ENCODE data around the gene RIC8B.

The RIC8B gene

DNA sequence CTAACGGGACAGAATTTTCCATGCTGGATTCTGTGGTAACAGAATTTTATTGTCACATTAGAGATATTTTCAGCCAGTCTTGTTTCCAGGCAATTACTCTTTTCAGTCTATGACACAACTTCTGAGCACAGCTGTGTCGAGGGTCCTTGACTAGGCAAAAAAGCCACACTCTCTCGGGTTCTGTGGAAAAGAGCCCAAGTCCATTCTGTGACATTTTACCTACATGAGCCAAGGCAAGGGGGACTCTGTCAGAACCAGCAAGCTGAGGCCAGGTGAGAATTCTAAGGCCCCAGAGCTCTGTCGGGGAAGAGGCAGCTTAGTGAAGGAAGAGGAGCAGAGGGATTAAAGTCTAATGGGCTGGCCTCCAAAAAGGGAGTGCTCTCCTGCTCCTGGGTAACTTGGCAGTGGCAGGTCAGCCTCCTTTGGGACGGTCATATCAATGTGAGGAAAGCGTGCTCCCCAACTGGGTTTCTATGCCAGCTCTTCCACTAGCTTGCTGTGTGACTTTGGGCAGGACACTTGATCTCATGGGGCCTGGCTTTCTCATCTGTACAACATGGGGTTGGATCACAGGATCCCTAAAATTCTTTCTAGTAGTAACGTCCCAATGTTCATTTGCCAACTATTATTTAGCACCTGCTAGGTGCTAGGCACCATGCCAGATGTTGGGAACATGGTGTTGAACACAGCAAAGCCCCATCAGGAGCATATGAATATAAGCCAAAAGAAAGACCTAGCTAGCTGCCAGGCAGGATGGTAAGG lies 16.0 kb upstream of the RIC8B start:
- DNase-seq (ENCODE audit: low read depth, low spot score): no peak

DNA sequence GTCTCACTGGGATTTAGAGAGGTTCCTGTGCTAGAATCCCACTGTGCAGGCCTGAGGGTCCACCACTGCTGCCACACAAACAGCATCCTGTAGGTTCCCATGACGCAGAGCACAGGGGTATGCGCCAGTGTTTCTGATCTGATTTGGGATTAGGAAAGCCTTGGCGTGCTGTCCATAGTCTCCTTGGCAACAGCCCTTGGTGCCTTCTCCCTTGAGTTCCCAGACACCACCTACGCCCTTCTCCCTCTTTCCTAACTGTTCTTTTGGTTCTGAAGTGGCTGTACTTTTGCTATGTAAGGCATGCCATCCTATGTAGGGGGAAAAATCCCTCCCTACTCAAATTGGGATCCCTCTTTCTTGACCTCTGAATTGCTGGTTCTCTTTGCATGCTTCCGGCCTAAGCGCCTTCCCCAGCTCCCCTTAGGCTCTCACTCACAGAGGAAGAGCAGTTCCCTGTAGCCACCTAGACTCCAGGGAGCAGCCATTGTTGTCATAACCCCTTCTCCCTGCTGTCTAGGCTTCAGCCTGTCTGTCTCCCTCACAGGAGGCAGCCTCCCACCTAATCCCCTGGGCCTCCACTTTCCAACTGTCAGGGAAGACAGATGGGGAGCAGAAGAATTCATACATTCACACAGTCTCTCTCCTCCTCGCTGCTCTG lies 14.8 kb upstream of the RIC8B start:
- DNase-seq (ENCODE audit: low read depth, low spot score): no peak

DNA sequence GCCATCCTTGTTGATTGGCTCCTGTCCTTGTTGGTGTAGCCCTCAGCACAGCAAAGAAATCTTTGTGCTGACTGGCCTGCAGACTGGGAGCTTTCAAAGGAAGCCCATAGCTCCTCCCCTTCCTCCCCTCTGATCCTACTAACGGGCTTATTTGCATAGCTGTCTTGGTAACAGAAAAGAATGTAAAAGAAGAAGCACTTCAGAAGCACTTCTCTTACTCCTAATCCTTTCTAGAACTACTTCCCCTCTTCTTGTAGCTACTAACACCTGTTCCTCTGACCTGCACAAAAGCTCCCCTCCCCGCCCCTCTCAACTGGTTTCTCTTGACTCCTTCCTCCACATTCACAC lies 14.3 kb upstream of the RIC8B start:
- DNase-seq (ENCODE audit: low read depth, low spot score): peak; percentile 75

DNA sequence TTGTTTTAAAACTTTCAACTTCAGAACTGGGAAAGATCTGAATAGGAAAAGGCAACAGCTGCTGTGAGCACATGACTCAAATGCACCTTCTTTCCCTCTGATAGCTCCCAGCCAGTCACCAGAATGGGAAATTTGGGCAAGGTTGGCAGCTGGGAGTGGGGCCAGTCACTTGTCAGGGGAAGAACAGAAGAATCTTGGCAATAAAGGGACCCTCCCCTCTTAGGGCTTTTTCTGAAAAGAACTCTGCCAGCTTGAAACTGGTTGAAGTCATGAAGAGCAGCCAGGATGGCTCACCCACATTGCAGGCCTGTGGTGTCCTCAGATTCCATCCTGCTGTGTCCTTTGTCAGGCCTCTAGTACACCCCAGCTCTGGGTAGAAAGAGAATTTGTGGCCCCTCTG lies 10.3 kb upstream of the RIC8B start:
- DNase-seq (ENCODE audit: low read depth, low spot score): no peak

GRCh38 chr12:106764738-106765137 lies 9.7 kb upstream of the RIC8B start:
- DNase-seq (ENCODE audit: low read depth, low spot score): no peak

DNA sequence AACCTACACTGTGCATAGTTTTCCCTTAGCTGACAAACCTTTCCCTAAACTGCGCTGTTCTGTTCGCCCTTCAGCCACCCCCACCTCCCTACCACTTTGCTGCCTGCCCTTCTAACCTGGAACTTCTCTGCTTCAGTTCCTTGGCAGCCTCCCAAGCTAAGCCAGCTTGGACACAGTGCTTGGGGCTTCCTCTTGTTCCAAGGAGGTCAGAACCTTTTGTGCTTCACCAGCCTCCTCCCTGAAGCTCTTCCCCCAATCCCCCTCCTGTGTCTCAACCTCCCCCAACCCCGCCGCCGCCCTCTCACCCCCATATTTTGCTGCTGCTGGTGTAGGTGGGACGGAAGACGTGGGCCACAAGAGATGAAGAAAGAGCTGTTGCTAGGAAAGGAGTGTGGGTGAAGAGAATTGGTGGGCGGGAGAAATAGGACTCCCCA lies 8.1 kb upstream of the RIC8B start:
- DNase-seq (ENCODE audit: low read depth, low spot score): no peak

DNA sequence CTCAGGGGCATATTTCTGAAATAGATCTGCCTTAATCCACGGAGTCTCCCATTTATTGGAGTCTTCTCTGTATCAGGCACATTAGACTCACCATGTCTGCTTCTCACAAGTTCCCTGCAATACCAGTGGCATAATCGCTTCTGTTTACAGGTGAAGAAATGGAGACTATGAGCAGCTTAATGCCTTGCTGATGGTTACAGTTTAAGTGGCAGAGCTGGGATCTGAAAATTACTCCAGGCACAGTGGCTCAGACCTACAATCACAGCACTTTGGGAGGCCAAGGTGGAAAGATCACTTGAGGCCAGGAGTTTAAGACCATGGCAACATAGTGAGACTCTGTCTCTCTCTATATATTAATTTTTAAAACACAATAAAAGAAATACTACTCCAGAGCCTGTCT lies 7.3 kb upstream of the RIC8B start:
- DNase-seq (ENCODE audit: low read depth, low spot score): no peak

DNA sequence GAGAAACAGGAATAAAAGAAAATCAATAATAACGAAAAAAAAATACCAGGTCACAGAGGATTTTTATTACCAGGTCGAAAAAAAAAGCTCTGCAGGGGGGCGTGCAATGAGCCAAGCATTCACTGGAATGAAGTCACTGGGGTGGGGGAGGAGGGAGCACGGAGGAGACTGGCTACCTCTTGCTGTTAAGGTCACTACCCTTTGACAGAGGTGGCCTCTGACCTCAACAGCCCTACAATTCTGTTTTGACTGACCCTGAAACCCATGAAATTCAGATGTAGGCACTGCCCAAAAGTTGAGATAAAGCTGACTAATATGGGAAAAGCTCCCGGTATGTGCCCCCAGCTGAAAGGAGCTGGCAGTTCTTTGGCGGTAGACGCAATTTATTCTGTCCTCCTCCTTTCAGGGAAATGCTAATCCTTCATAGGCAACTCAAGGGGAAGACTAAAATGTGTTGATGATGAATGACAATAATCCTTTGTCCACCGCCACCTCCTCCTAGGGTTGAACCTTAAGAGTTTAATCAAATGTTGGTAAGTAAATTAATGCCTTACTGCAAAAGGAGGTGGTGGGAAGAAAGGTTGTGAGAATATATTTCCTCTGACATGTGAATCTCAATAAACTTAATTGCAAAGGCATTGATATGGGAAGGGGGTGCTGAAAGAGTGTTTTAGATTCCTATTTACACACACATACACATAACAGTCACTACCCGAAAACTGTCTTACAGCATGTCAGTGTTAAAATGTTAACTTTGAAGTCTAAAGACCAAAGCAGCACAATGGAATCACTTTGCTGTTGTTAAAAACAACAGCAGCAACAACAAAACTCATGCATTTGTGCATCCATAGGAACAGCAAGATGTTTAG lies 6.3 kb upstream of the RIC8B start:
- DNase-seq (ENCODE audit: low read depth, low spot score): no peak

- DNase-seq (ENCODE audit: low read depth, low spot score): no peak
Observed at GRCh38 chr12:106769078-106769477, 5.4 kb upstream of the RIC8B start.

DNA sequence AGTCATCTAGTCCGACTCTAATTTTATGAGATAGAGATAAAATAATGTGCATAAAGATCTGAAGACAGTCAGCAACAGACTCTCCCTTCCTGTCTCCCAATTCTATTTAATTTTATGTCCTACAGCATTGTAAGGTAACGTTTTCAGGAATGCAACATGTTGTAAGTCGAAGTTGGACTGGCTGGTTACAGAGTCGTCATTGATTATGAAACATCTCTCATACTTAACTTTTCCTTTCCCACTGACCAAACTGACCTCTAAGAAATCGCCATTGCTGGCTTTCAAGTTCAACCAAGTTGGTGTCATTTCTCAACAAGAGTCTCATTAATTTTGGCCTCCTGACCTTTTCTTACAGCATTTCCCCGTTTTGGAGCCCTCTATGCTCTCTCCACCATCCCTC lies 4.9 kb upstream of the RIC8B start:
- DNase-seq (ENCODE audit: low read depth, low spot score): no peak

GRCh38 chr12:106771425-106771824 lies 3.1 kb upstream of the RIC8B start:
- no peak for DNase-seq (ENCODE audit: low read depth, low spot score)

DNA sequence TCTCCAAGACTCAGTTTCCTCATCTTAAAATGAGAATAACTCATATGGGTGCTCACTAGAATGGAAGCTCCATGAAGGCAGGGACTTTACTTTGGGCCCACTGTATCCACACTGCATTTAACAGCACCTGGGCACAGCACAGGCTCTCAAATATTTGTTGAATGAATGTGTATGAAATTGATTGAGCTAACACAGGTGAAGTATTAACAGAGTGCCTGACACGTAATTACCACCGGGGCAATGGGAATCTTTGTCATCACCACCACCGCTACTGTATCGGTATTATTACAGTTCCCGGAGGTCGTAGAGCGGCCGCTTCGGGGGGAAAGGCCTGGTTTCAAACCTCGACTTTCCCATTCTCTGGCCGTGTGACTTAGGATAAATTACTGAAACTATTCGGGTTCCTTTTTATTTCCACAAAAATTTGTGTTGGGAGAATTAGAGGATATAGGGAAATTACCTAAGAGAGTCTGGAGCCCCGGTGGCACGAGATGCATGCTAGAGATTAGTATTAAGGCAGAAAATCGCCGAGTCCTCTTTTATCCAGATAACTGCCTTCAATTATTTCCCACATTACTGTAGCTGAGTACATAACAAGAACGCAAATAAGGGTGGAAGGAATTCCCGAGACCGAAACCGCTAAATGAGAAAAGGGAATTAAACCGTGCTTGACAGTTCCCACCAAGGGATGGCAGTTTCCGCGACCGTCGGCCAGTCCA lies 1.0 kb upstream of the RIC8B start:
- DNase-seq (ENCODE audit: low read depth, low spot score): no peak

DNA sequence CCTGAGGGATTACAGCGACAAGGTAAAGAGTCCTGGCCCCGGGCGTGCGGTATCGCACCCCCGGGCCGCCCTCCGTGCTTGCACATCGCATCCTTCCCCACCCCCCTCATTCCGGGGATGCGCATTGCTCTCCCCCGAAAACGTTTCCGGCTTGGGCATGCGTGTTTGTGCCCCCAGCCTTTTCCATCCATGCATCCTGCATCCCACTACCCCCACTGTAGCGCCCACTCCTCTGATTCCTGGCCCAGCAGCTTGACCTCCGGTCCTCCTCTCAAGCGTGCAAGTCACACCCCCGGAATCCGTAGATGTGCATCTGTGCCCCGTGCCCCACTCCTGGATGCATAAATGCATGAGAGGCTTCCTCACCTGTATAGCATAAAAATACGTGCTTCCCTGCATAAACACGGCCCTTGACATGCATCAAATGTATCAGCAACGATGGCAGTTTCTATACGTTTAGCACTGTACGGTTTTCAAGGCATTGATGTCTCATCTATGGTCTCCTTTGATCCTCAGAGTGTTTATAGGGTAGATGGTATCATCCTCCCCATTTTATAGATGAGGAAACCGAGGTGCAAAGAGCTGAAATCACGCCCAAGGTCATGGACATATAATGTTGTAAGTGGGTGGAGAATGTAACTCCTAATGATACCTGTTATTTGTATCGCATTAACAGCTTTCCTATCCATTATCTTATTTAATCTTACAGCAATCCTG lies 484 bp downstream of the RIC8B start:
- no peak for DNase-seq (ENCODE audit: low read depth, low spot score)

- no peak for DNase-seq (ENCODE audit: low read depth, low spot score)
Observed at GRCh38 chr12:106776897-106777296, 2.4 kb downstream of the RIC8B start.

GRCh38 chr12:106780010-106780631 lies 5.6 kb downstream of the RIC8B start:
- no peak for DNase-seq (ENCODE audit: low read depth, low spot score)

GRCh38 chr12:106782619-106783018 lies 8.1 kb downstream of the RIC8B start:
- DNase-seq (ENCODE audit: low read depth, low spot score): no peak

- no peak for DNase-seq (ENCODE audit: low read depth, low spot score)
Observed at GRCh38 chr12:106783515-106783914, 9.0 kb downstream of the RIC8B start.

DNA sequence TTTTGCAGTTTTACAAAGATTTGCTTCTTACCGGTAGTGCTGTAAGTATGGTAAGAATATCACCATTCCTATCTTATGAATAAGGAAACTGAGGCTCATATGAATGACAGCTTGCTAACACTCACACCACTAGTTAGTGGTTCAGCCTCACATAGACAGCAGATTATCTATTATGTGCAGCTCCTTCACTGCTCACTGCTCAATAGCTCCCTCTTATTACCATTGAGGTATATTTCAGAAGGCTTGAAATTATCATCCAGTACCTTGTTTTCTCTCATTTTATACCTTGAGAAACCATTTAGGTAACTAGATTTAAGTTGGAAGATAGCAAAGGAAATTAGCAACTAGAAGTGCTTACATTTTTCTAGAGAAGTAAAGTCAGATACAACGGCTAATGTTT lies 15.5 kb downstream of the RIC8B start:
- no peak for DNase-seq (ENCODE audit: low read depth, low spot score)

- no peak for DNase-seq (ENCODE audit: low read depth, low spot score)
Observed at GRCh38 chr12:106791531-106791930, 17.0 kb downstream of the RIC8B start.

- DNase-seq (ENCODE audit: low read depth, low spot score): no peak
Observed at GRCh38 chr12:106794369-106794768, 19.9 kb downstream of the RIC8B start.
